ENCODE measurements around the gene CAB39. TPM values are rescaled to one million over a fixed set of nuclear protein-coding genes. Genes with fewer than 3 reads are reported as not detected.
A peak's percentile ranks its signal among the peaks of the same experiment; 100 is the strongest.

CAB39 gene
- total and polyA plus RNA-seq, 4 donors, result 19.4 to 123 (median 57.1) TPM

DNA sequence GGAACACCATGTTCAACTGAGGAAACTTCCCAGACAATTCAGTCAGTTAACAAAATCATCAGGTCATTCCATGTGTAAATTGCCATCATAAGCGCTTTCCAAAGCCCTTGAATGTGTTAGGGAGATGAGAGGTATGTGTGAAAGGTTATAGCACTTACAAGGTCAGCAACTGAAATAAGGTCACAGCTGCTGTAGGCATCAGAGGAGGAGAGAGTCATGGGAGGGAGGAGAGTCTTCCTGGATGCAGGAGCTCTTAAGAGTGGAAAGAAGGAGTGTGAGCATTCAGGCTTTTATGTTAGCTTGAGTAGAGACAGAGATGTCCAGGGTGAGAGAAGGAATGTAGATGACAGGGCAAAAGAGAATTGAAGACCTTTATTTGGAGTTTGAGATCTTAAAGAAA is 67.0 kb downstream of the CAB39 start:
- 100% methylated on average over 1 of the region's 1 CpG for WGBS, 2 donors
- Histone ChIP-seq H3K9me3 (ENCODE audit: control insufficient read depth in 4 of 4, insufficient read depth in 3 of 4, low read length in 3 of 4) (no peaks in the 10 kb centered on the region), H3K27ac (ENCODE audit: low read depth in 1 of 2, low read length in 1 of 2) (peak overlapping the region in 1 of 2 donors; percentile 26), H3K9ac (ENCODE audit: insufficient read depth in 1 of 2, low read length in 2 of 2) (no peak overlapping the region), H3K36me3 (ENCODE audit: control insufficient read depth in 4 of 4, insufficient read depth in 4 of 4, low read length in 4 of 4) (peaks cover 0 to 4% (median 0%) of the 10 kb centered on the region in 4 donors), H3K4me1 (ENCODE audit: control insufficient read depth in 5 of 5, insufficient read depth in 5 of 5, low read length in 5 of 5) (peaks cover 0 to 40% (median 7%) of the 10 kb centered on the region in 5 donors), H3K27me3 (ENCODE audit: control insufficient read depth in 3 of 3, insufficient read depth in 3 of 3, low read length in 2 of 3) (no peaks in the 10 kb centered on the region), H3K4me3 (no peak overlapping the region)
- TF ChIP-seq, protein P1, sequence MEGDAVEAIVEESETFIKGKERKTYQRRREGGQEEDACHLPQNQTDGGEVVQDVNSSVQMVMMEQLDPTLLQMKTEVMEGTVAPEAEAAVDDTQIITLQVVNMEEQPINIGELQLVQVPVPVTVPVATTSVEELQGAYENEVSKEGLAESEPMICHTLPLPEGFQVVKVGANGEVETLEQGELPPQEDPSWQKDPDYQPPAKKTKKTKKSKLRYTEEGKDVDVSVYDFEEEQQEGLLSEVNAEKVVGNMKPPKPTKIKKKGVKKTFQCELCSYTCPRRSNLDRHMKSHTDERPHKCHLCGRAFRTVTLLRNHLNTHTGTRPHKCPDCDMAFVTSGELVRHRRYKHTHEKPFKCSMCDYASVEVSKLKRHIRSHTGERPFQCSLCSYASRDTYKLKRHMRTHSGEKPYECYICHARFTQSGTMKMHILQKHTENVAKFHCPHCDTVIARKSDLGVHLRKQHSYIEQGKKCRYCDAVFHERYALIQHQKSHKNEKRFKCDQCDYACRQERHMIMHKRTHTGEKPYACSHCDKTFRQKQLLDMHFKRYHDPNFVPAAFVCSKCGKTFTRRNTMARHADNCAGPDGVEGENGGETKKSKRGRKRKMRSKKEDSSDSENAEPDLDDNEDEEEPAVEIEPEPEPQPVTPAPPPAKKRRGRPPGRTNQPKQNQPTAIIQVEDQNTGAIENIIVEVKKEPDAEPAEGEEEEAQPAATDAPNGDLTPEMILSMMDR (IDR thresholded peaks at IDR 0.05; ENCODE audit: control extremely low read depth, extremely low read depth), result no peak
- ATAC-seq (ENCODE audit: insufficient read depth, low FRiP score), result no peak
- DNase-seq, result no peak

DNA sequence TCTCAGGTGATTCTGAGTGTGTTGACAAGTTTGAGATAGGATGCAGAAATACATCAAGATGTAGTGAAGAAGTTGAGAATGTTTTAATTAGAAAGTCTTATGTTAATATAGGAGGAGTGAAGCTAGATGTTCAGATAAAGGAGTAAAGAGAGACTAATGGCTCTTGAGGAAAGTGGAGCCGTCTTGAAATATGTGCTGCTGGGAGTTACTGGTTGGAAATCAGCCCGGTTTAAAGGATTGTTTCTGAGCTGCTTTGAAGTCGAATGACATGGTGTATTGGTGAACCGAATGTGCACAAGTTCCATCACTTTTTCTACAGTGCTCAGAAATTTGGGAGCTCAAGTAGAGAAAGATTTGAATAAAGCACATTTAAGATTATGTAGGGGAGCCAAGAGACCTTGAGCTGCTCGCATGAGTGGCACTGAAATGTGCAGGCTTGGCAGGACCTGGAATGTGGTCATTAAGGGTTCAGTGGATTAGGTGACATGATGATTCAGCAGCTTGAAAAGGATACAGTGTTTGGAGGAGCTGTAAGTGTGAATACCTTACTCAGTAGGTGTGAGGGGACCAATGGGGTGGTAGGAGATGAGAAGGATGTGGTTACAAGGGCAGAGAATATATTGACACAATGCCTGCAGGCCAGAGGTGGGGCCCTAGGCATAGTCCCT is 68.6 kb downstream of the CAB39 start:
- no peaks in the 10 kb centered on the region for H3K27me3 ChIP-seq (ENCODE audit: control insufficient read depth in 3 of 3, insufficient read depth in 3 of 3, low read length in 2 of 3)
- peaks cover 0 to 4% (median 0%) of the 10 kb centered on the region in 4 donors for H3K36me3 ChIP-seq (ENCODE audit: control insufficient read depth in 4 of 4, insufficient read depth in 4 of 4, low read length in 4 of 4)
- TF ChIP-seq, protein P1 (IDR thresholded peaks at IDR 0.05; ENCODE audit: control extremely low read depth, extremely low read depth), result no peak
- ATAC-seq (ENCODE audit: insufficient read depth, low FRiP score) (peak; percentile 79), DNase-seq (peak in 2 of 3 donors; percentile 26 to 27)
- H3K9ac ChIP-seq (ENCODE audit: insufficient read depth in 1 of 2, low read length in 2 of 2), result no peak overlapping the region
- 53 to 81% methylated on average over 5 of the region's 5 CpGs for WGBS, 2 donors
- peak overlapping the region in 1 of 2 donors; percentile 23 for H3K27ac ChIP-seq (ENCODE audit: low read depth in 1 of 2, low read length in 1 of 2)
- no peaks in the 10 kb centered on the region for H3K9me3 ChIP-seq (ENCODE audit: control insufficient read depth in 4 of 4, insufficient read depth in 3 of 4, low read length in 3 of 4)
- peaks cover 0 to 39% (median 7%) of the 10 kb centered on the region in 5 donors for H3K4me1 ChIP-seq (ENCODE audit: control insufficient read depth in 5 of 5, insufficient read depth in 5 of 5, low read length in 5 of 5)
- no peak overlapping the region for H3K4me3 ChIP-seq

DNA sequence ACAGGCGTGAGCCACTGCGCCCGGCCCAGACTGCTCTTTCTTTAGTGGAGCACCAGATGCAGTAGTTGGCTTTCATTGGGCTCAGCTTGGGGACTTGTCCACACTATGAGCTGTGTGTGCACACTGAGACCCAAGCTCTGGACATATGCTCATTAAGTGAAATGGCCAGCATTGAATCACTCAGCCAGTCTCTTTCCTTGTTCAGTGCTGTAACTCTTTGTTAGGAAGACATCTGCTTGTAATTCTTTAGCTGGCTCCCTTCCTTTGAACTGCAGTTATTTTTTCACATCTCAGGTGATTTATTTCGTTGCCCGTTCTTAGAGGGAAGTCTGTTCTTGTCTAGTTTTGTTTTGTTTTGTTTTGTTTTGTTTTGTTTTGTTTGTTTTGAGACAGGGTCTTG is 70.5 kb downstream of the CAB39 start:
- no peak for DNase-seq
- TF ChIP-seq, protein P1 (IDR thresholded peaks at IDR 0.05; ENCODE audit: control extremely low read depth, extremely low read depth), result no peak
- H3K27me3 ChIP-seq (ENCODE audit: control insufficient read depth in 3 of 3, insufficient read depth in 3 of 3, low read length in 2 of 3), result no peaks in the 10 kb centered on the region
- no peak overlapping the region for H3K9ac ChIP-seq (ENCODE audit: insufficient read depth in 1 of 2, low read length in 2 of 2)
- no peak for ATAC-seq (ENCODE audit: insufficient read depth, low FRiP score)
- H3K4me1 ChIP-seq (ENCODE audit: control insufficient read depth in 5 of 5, insufficient read depth in 5 of 5, low read length in 5 of 5), result peaks cover 0 to 34% (median 7%) of the 10 kb centered on the region in 5 donors
- 95 to 96% methylated on average over 5 of the region's 5 CpGs for WGBS, 2 donors
- H3K4me3 ChIP-seq, result no peak overlapping the region
- peaks cover 0 to 6% (median 2%) of the 10 kb centered on the region in 4 donors for H3K9me3 ChIP-seq (ENCODE audit: control insufficient read depth in 4 of 4, insufficient read depth in 3 of 4, low read length in 3 of 4)
- H3K27ac ChIP-seq (ENCODE audit: low read depth in 1 of 2, low read length in 1 of 2), result no peak overlapping the region
- peaks cover 0 to 3% (median 1%) of the 10 kb centered on the region in 4 donors for H3K36me3 ChIP-seq (ENCODE audit: control insufficient read depth in 4 of 4, insufficient read depth in 4 of 4, low read length in 4 of 4)

All from lung (tissue), 12 donors.